Measurements from ENCODE around the gene LTF. TPM values are rescaled to one million over a fixed set of nuclear protein-coding genes. Genes with fewer than 3 reads are reported as not detected.

The LTF gene
- total and polyA plus RNA-seq, 2 donors = 0.66 to 3.3 TPM

DNA sequence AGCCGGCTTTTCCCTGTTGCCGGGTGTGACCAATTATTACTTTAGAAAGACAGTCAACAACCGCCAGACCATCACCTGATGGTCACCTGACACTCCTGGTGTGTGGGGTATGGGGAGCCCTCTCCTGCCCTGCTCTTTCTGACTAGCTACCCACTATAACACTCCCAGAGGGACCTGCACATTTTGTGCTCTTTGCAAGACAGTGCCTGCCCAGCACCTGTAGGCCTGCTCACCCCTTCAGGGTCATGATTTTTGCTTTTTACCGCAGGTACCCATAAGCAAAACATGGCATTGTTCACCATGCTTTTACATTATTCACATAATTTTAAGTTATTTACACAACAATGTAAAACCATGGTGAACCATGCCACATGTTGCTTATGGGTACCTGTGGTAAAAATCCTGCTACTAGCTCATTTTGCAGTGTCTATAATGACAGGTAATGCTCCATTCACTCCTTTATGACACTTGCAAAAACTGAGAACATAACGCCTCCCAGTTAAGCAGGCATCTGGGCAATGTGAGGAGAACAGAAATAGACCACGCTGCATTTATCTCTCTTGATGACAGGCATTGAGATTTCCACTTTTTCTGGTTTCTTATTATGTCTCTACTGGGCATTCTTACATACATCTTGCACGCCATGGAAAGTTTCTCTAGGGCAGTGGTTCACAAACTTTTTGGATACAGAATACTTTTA, 47.7 kb downstream of the LTF start:
- Histone ChIP-seq H3K4me3 (ENCODE audit: low read depth, low read length) (no peak overlapping the region), H3K36me3 (ENCODE audit: insufficient read depth) (no peaks in the 10 kb centered on the region), H3K27ac (ENCODE audit: low read depth) (no peak overlapping the region), H3K4me1 (ENCODE audit: insufficient read depth) (no peaks in the 10 kb centered on the region)
- WGBS = 74% methylated on average over 7 of the region's 7 CpGs
- no peak for DNase-seq (ENCODE audit: extremely low spot score)

DNA sequence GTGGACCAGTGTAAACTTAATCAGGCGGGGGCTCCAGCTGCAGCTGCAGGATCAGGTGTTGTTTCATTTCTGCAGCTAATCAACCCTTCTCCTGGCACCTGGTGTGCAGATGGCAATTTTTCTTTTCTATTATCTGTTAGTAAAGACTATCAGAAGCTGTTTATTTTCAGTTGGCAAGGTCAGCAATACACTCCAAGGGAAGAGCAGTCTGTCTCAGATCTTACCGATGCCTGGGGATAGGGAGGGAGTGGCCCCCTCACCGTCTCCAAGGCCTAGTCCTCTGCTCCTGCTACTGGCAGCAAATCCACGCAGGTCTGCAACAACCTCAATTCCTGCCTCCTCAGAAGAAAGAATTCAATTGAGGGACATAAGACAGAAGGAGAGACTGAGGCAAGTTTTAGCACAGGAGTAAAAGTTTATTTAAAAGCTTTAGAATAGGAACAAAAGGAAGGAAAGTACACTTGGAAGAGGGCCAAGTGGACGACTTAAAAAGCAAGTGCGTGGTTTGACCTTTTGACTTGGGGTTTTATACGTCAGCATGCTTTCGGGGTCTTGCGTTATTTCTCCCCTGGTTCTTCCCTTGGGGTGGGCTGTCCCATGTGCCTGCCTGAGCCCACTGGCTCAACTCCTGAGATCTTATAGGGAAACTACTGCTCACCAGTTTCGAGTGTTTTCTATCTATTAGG, 48.4 kb downstream of the LTF start:
- Histone ChIP-seq H3K36me3 (ENCODE audit: insufficient read depth) (no peaks in the 10 kb centered on the region), H3K27ac (ENCODE audit: low read depth) (no peak overlapping the region), H3K4me3 (ENCODE audit: low read depth, low read length) (no peak overlapping the region), H3K4me1 (ENCODE audit: insufficient read depth) (no peaks in the 10 kb centered on the region)
- no peak for DNase-seq (ENCODE audit: extremely low spot score)
- WGBS = 41% methylated on average over 10 of the region's 10 CpGs

DNA sequence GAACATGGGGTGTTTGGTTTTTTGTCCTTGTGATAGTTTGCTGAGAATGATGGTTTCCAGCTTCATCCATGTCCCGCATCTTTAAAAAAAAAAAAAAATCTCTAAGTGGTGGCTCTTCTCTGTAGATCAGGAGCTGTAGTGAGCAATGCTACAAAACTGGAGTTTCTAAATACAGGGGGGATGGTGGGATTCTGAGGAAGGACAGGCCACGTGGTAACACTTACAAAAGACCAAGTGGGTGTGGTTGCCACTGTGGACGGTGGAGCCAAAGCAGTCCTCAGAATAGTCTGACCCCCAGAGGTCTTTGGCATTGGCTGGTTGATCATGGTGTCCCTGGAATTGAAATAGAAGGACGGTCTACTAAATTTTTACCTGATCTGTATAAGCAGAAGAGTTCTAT, 50.0 kb downstream of the LTF start:
- Histone ChIP-seq H3K27ac (ENCODE audit: low read depth) (no peak overlapping the region), H3K4me3 (ENCODE audit: low read depth, low read length) (no peak overlapping the region), H3K4me1 (ENCODE audit: insufficient read depth) (no peaks in the 10 kb centered on the region), H3K36me3 (ENCODE audit: insufficient read depth) (no peaks in the 10 kb centered on the region)
- no peak for DNase-seq (ENCODE audit: extremely low spot score)
- WGBS = 80% methylated on average over 4 of the region's 4 CpGs

DNA sequence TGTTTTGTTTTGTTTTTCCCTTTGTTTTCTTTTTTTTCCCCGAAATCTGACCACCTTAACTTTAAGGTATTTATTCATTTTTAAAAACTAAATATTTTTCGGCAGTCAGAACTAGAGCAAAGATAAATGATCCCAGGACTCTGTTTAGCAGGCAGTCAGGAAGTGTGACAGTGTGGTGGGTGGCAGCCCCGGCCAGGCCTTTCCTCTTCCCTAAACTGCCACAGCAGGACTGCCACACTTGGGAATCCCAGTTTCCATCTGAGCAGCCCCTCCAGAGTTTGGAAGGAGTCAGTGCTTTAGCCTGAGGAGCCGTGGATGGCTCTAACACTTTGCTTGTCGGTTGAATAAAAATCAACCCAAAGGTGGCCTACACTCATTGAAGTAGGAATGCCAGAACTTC, 50.8 kb downstream of the LTF start:
- Histone ChIP-seq H3K36me3 (ENCODE audit: insufficient read depth) (no peaks in the 10 kb centered on the region), H3K4me1 (ENCODE audit: insufficient read depth) (no peaks in the 10 kb centered on the region), H3K4me3 (ENCODE audit: low read depth, low read length) (no peak overlapping the region), H3K27ac (ENCODE audit: low read depth) (no peak overlapping the region)
- WGBS = 67% methylated on average over 5 of the region's 5 CpGs
- DNase-seq (ENCODE audit: extremely low spot score) = no peak

DNA sequence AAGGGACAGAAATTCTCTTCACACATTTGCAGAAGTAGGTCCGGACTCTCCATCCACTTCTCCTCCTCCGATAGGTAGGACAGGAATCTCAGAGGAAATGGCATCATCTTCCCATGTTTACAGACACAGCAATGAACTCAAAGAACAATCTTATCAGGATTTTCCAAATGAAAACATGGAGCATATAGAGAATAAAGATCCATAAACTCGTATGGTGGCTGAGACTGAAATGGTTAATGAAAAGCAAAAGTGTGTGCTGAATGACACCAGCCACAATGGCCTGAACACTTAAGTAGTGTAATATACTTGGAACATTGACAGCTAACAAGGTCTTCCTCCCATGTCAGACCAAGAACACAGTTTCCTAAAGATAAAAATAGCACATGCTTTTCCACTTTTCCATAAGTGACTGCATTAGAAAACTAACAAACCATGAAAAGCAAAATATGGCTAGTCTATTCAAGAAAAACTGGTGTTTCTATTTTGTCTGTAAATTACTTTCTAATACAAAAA, 51.9 kb downstream of the LTF start:
- Histone ChIP-seq H3K4me3 (ENCODE audit: low read depth, low read length) (no peak overlapping the region), H3K4me1 (ENCODE audit: insufficient read depth) (no peaks in the 10 kb centered on the region), H3K36me3 (ENCODE audit: insufficient read depth) (no peaks in the 10 kb centered on the region), H3K27ac (ENCODE audit: low read depth) (no peak overlapping the region)
- no peak for DNase-seq (ENCODE audit: extremely low spot score)
- WGBS = 55% methylated on average over 3 of the region's 3 CpGs

DNA sequence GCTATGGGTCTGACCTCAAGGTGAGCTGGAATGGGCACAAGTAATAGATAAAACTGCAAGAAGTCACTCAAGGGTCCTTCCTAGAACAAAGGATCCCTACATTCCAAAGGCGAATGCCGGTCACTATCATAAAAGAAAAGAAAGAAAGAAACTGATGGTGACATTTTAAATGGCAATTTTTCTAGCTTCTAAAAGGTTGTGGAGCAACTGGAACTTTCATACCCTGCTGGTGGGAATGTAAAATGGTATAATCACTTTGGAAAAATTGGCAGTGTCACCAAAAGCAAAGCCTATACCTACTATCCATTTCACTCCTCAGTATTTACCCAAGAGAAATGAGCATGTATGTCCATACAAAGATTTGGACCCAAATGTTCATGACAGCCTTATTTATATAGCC, 53.4 kb downstream of the LTF start:
- Histone ChIP-seq H3K4me3 (ENCODE audit: low read depth, low read length) (no peak overlapping the region), H3K36me3 (ENCODE audit: insufficient read depth) (no peaks in the 10 kb centered on the region), H3K27ac (ENCODE audit: low read depth) (no peak overlapping the region), H3K4me1 (ENCODE audit: insufficient read depth) (no peaks in the 10 kb centered on the region)
- DNase-seq (ENCODE audit: extremely low spot score) = no peak
- 69% methylated on average over 2 of the region's 2 CpGs for WGBS

DNA sequence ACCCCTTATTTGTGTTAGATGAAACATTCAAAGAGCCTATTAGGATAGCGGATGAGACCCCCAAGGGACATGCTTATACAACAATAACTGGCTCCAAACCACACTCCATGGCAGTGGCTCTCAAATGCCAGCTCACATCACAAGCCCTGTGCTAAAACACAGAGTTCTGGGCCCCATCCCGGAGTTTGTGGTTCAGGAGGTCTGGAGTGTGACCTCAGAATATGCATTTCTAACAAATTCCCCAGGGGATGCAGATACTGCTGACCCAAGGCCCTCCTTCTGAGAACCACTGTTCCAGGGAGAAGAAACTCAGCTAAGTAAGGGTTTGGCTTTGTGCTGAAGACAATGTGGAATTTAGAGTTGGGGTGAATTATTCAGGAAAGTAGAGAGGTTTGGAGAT, 54.0 kb downstream of the LTF start:
- Histone ChIP-seq H3K36me3 (ENCODE audit: insufficient read depth) (no peaks in the 10 kb centered on the region), H3K4me1 (ENCODE audit: insufficient read depth) (no peaks in the 10 kb centered on the region), H3K27ac (ENCODE audit: low read depth) (no peak overlapping the region), H3K4me3 (ENCODE audit: low read depth, low read length) (no peak overlapping the region)
- DNase-seq (ENCODE audit: extremely low spot score) = no peak
- WGBS = 92% methylated on average over 2 of the region's 2 CpGs

DNA sequence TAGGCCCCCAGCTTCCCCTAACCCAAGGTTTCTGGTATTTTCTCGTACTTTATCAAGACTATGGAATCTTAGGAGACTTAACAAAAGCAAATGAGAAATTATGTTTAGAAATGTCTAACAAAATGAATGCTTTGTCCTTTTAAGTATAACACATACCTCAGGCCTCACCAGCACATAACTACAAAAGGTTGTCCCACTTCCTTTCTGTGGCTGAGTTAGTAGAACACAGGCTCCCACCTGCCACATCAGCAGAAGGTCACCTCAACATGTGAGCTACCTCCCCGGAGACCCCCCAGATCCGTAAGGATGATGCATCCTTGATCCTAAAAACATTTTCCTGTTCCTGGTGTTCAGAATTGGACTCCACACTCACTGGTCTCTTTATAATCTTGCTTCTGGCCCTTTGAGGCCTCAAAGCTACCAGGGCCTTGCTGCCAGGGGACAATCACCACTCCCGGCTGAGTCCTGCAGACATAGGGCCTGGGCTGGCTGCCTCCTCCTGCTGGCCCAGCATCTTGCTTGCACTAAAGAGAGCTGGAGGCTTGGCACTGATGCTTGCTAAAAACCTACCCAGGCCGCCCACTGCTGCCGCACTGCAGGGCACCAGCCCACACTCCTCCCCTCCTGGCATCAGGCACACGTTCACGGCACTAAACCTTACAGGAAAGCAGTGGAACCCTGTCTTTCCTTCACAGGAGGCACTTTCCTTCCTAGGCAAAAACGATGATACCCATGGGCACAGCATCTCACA, 54.8 kb downstream of the LTF start:
- 91% methylated on average over 9 of the region's 9 CpGs for WGBS

DNA sequence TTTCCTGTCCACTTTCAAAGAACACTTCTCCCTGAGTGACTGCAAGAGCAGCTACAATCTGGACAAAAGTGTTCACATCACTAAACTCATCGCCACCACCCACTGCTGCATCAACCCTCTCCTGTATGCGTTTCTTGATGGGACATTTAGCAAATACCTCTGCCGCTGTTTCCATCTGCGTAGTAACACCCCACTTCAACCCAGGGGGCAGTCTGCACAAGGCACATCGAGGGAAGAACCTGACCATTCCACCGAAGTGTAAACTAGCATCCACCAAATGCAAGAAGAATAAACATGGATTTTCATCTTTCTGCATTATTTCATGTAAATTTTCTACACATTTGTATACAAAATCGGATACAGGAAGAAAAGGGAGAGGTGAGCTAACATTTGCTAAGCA, 55.9 kb downstream of the LTF start:
- Histone ChIP-seq H3K36me3 (ENCODE audit: insufficient read depth) (no peaks in the 10 kb centered on the region), H3K4me3 (ENCODE audit: low read depth, low read length) (no peak overlapping the region), H3K27ac (ENCODE audit: low read depth) (no peak overlapping the region), H3K4me1 (ENCODE audit: insufficient read depth) (no peaks in the 10 kb centered on the region)
- DNase-seq (ENCODE audit: extremely low spot score) = no peak
- WGBS = 88% methylated on average over 7 of the region's 7 CpGs

More for the DNA sequence above, 54.8 kb downstream of the LTF start:
- H3K27ac ChIP-seq (ENCODE audit: low read depth) = no peak overlapping the region
- no peak overlapping the region for H3K4me3 ChIP-seq (ENCODE audit: low read depth, low read length)
- H3K4me1 ChIP-seq (ENCODE audit: insufficient read depth) = no peaks in the 10 kb centered on the region
- H3K36me3 ChIP-seq (ENCODE audit: insufficient read depth) = no peaks in the 10 kb centered on the region
- DNase-seq (ENCODE audit: extremely low spot score) = no peak

DNA sequence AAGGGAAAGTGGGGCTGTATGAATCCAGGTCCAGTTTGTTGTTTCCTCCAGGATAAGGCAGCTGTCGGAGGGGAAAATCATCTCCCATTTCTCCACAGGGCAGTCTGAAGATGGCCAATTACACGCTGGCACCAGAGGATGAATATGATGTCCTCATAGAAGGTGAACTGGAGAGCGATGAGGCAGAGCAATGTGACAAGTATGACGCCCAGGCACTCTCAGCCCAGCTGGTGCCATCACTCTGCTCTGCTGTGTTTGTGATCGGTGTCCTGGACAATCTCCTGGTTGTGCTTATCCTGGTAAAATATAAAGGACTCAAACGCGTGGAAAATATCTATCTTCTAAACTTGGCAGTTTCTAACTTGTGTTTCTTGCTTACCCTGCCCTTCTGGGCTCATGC, 56.7 kb downstream of the LTF start:
- Histone ChIP-seq H3K36me3 (ENCODE audit: insufficient read depth) (no peaks in the 10 kb centered on the region), H3K27ac (ENCODE audit: low read depth) (no peak overlapping the region), H3K4me3 (ENCODE audit: low read depth, low read length) (no peak overlapping the region), H3K4me1 (ENCODE audit: insufficient read depth) (no peaks in the 10 kb centered on the region)
- 62% methylated on average over 7 of the region's 7 CpGs for WGBS
- no peak for DNase-seq (ENCODE audit: extremely low spot score)

DNA sequence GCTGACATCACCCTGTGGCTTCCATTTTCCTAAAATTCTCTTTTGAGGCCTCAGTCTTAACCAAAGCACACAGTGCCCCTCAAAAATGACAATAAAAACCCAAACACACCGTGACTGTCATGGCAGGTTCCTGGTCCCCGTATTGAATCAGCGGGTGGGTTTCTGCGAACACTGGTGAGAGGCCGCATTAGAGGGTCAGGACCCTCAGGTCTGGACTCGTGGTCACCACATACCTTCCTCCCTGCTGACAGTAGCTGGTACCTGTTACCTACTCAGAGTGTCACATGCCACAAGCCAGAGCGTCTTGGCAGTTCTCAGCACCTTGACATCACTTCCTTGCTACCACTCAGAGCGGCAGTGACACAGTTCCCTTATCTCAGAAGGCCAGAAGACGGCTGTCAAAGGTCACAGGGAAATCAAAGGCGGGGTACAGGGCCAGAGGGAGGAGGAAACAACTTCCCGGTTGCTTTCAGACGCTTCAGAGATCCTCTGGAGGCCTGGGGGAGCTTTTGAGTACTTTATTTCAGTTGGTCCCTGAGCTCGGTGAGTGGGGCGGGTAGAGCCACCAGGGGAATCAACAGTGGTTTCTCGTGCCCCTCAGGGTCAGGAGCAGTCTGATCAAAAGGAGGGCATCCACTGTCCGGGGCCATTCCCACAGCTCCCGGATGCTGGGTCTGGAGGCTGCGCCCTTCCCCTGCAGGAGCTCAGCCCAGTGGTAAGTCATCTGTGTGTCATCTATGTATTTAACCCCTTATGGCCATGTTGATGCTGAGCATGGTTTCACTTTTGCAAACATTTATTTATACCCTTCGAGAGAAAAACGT, 57.7 kb downstream of the LTF start, which contains the start of the genes CCR5AS and CCRL2:
Gene CCR5AS, minus strand, starts transcription at position 279 of the 824 bp plus-strand sequence.
Gene CCRL2, plus strand, starts transcription at position 472 of the 824 bp plus-strand sequence. CDS start 821 bp downstream, outside the sequence.
- Histone ChIP-seq H3K36me3 (ENCODE audit: insufficient read depth) (no peaks in the 10 kb centered on the region), H3K4me1 (ENCODE audit: insufficient read depth) (no peaks in the 10 kb centered on the region), H3K27ac (ENCODE audit: low read depth) (peak within 1 kb of the TSS; percentile 64), H3K4me3 (ENCODE audit: low read depth, low read length) (no peak within 1 kb of the TSS)
- no peak for DNase-seq (ENCODE audit: extremely low spot score)
- WGBS = 46% methylated on average over 20 of the region's 20 CpGs

DNA sequence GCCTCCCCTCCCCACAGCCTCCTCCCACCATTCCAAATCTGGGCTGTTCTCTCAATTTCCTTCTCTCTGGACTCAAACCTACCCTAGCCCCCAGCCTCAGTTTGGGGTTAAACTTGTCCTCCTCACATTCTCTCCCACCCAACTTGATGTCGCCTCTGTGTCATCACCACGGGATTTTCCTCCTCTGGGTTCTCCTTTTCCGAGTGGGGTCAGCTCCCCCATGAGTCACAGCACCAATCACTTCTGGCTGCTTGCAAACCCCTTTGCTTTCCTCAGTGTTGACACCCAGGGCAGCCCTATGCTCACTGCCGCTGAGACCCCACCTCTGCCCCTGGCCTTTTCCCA, 58.3 kb downstream of the LTF start:
- peak overlapping the region; percentile 64 for H3K27ac ChIP-seq (ENCODE audit: low read depth)
- no peak for DNase-seq (ENCODE audit: extremely low spot score)
- H3K4me3 ChIP-seq (ENCODE audit: low read depth, low read length) = no peak overlapping the region

More for the DNA sequence above, 58.3 kb downstream of the LTF start:
- Histone ChIP-seq H3K4me1 (ENCODE audit: insufficient read depth) (no peaks in the 10 kb centered on the region), H3K36me3 (ENCODE audit: insufficient read depth) (no peaks in the 10 kb centered on the region)
- 75% methylated on average over 4 of the region's 4 CpGs for WGBS

Measured in urinary bladder (tissue), 4 donors.